Iris pigment epithelial cell (primary cell): ENCODE measurements around the gene NCBP2.

Experiments
- DNase-seq: peaks from one replicate; pipeline ENCODE4 v3.0.0-alpha.2; 2011; ENCODE audit warnings: low read depth

Gene NCBP2

GRCh38 chr3:196942226-196942914 lies at the start of gene NCBP2:
Gene NCBP2 (minus strand): TSS chr3:196942528. CDS start chr3:196942503, 25 bp downstream.
- DNase-seq, result peak; percentile 98

DNA sequence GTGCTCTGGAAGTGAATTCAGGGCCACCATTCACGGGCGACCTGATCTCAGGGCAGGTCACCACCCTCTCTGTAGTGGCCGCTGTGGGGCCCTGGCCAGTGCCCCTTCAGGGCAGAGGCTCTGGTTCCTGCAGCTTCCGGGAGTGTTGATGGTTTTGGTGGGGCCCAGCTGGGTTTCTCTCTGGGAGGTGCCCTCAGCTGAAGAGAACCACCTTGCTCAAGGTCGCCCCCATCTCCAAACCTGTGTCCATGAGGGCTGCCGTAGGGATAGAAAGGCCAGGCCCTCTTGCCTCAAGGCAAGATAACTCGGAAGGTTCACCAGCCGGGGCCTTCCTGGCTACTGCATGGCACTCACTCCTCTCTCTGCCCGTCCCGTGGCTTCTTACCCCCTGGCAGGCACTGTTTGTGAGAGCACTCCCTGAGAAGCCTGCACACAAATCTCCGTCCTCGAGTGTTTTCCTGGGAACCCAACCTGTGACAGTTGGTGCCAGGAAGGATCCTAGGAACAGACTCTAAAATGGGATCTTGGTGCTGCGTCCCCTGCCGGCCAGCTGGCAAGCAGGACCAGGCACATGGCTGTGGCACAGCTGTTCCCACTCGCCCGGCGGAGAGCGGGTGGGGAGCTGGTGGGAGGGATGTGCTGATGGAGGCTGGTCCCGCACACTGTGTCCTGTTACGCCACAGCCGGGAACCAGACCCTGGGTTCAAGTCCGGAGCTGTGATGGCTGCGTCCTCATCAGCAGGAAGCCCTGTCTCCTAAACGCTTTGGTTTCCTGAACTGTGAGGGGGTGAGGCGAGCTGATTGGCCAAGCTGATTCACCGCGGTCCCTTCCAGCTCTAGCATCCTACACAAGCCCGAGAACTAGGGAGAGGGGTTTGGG lies 49.5 kb upstream of the NCBP2 start:
- DNase-seq, result no peak

GRCh38 chr3:196990601-196991007 lies 48.3 kb upstream of the NCBP2 start:
- no peak for DNase-seq

GRCh38 chr3:196989721-196990262 lies 47.5 kb upstream of the NCBP2 start:
- no peak for DNase-seq

GRCh38 chr3:196988241-196989029 lies 46.1 kb upstream of the NCBP2 start:
- no peak for DNase-seq

DNA sequence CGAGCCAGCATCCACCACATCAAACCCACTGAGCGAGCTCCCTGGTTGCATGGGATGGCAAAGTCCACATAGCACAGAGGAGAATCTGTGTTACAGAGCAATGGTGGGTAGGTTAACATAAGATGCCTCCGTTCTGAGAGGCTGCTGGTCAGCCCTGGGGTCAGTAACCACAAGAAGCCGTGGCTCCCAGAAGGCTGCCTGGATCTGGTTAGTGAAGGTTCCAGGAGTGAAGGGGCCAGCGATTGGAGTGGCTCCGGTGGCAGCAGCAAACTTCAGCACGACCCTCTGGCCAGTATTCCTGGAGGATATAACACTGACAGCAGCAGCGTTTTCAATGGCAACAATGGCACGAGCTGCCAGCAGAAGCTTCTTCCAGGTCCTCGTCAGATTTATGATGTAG lies 44.7 kb upstream of the NCBP2 start:
- no peak for DNase-seq

GRCh38 chr3:196985954-196986885 lies 43.9 kb upstream of the NCBP2 start:
- no peak for DNase-seq

GRCh38 chr3:196985298-196985697 lies 43.0 kb upstream of the NCBP2 start:
- DNase-seq, result no peak

DNA sequence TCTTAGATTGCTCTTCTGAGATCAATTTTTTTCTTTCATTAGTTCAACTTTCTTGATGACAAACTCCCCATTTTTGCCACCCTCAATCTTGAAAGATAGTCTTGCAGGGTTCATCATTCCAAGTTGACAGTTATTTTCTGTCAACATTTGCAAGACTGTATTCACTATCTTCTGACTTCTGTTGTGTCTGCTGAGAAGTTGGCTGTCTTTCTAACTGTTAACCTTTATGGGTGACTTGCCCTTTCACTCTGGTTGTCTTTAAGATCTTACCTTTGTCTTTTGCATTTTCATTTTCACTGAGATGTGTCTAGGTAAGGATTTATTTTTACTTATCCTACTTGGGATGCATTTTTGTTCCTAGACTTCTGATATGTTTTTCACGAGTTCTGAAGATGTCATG lies 40.9 kb upstream of the NCBP2 start:
- DNase-seq, result no peak

DNA sequence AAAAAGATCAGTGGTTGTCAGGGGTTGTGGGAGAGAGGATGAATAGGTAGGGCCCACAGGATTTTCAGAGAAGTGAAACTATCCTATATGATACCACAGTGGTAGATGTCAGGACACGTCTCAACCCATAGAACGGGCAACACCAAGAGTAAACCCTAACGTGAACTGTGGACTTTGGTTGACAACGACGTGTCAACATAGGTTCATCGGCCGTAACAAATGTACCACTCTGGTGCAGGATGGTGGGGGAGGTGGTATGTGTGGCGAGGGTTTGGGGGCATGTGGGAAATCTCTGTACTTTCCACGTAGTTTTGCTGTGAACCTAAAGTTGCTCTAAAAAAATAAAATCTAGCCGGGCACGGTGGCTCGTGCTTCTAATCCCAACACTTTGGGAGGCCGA lies 39.3 kb upstream of the NCBP2 start:
- no peak for DNase-seq

DNA sequence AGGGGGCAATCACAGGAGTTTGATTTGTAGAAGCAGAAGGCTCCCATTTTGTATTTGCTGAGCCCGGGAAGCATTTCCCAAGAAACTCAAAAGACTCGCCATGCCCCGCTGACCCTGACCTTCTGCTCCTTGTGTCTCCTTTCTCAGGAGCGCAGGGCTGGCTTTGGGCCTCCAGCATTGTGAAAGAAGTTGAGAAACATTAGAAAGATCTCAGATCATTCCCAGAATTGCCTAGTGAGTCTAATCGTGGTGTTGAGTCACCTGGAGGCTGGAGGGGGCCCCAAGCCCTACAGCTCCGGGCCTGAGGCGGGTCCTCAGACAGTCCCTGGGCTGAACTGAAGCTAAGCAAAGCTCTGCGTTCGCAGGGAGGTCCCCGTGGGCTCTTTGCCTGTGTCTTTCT lies 37.2 kb upstream of the NCBP2 start:
- peak; percentile 84 for DNase-seq

GRCh38 chr3:196976941-196977340 lies 34.6 kb upstream of the NCBP2 start:
- DNase-seq, result no peak

GRCh38 chr3:196975349-196975748 lies 33.0 kb upstream of the NCBP2 start:
- DNase-seq, result no peak

DNA sequence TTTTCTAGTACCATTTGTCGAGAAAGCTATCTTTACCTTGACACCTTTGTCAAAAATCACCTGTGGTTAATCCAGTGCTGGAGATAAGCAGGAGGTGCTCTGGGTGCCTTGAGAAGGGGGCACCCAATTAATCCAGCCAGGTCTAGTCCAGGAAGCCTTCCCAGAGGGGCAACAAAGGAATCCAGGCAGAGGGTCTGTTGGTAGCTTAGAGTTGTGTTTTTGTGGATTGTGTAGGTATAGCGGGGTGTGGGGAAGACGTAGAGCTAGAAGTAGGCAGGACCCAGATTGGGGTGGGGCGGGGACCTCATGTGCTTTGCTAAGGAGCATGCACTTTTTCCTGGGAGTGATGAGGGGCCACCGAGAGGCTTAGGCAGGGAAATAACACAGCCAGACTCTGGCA lies 32.3 kb upstream of the NCBP2 start:
- DNase-seq, result no peak

DNA sequence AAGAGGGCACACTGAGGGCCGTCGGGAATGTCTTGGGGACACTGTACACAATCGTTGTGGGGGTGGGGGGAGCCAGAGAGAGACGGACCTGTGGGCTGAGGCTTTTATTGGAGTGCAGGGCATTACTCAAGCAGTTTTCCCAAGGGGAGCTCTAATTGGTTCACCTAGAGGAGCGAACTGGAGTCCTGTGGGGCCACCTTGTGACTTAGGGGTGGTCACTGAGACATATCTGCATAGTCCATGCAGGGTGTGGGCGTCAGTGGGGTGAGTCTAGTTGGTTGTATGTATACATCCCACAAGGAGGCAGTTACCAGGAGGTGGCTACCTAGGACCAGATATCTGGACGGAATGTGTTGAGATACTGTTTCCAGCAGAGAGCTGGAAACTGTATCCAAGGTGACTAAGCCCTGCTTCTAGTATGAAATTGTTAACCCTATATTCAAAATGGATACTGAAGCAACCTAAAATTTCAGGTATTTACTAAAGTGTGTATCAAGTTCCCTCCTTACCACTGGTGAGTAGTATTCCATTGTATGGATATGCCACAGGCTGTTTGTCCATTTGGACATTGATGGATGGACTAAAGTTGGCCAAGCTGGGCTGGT lies 28.9 kb upstream of the NCBP2 start:
- DNase-seq, result no peak

DNA sequence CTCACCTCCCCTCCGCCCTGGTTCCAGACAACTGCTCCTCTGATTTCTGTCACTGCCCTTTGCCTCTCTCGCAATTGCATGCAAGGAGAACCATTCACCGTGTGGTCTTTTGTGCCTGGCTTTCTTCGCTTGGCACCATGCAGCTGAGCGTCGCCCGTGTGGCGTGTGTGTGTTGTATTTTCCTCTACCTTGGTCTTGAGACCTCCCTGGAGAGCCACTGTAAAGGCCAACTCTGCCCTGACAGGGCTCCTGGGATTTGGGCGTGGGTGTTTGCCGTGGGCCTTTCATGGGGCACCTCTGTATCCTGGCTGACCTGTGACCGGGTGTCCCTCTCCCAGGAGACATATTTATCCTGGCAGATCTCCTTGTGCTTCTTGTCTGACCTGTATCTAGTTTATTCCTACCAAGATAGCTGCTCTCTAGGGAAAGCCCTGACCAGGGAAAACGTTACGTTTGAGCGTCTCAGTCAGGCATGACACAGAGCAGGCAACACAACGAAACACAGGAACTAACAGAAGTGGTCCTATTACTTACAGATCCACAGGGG lies 28.3 kb upstream of the NCBP2 start:
- DNase-seq, result no peak

- DNase-seq, result peak; percentile 39
These were observed 27.6 kb upstream of the NCBP2 start for GRCh38 chr3:196969660-196970546.

- no peak for DNase-seq
These were observed 26.9 kb upstream of the NCBP2 start for GRCh38 chr3:196969134-196969659.
